Fibroblast of the aortic adventitia (primary cell): ENCODE measurements around the gene USP22. TPM values are rescaled to one million over a fixed set of nuclear protein-coding genes. Genes with fewer than 3 reads are reported as not detected.

Source experiments
- DNase-seq: peaks from one replicate; pipeline ENCODE4 v3.0.0-alpha.2; 2010; ENCODE audit warnings: low read depth
- H3K4me3 ChIP-seq: 2 replicates; pipeline ENCODE4 v1.5.1; 2011; ENCODE audit warnings: low read depth, mild to moderate bottlenecking, control low read depth, low read length, moderate library complexity
- total RNA-seq: library from RNA; depleted of rRNA; stranded (reverse); fragments of >200 nt; gene quantifications from 2 replicates; pipeline ENCODE4 v1.2.3, GENCODE V29; 2012; ENCODE audit warnings: low replicate concordance
- TF ChIP-seq, protein P1 (sequence below): IDR thresholded peaks from 2 replicates; pipeline ENCODE4 v1.5.1; 2011; ENCODE audit warnings: mild to moderate bottlenecking, low read length, control low read depth, inconsistent platforms; ENCODE audit not compliant: insufficient read depth

USP22 gene
- total RNA-seq, 1 donor = 214 TPM

DNA sequence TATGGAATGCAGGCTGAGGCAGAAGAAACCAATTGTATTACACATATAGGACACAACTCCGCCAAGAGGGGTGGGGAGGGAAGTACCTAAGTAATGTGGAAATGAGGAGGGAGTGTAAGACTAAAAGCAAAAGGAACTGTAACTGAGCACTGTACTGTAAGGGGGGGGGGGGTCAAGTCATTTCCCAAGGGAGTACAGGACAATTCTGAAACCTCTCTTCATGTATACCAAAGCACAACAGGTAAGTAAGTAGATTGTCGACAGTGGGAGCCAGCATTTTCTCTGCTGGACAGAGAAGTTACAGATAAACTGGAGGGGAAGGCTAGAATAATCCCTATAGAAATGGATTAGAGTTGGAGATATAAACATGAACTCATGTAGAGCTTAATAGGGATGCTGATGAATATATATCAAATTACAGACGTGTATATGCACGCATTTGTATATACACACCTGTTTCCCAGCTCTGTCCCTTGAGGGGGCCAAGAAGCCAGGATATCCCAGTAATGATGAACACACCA, 6.4 kb downstream of the USP22 start:
- no peak for DNase-seq
- H3K4me3 ChIP-seq = no peak overlapping the region
- TF ChIP-seq, protein P1, sequence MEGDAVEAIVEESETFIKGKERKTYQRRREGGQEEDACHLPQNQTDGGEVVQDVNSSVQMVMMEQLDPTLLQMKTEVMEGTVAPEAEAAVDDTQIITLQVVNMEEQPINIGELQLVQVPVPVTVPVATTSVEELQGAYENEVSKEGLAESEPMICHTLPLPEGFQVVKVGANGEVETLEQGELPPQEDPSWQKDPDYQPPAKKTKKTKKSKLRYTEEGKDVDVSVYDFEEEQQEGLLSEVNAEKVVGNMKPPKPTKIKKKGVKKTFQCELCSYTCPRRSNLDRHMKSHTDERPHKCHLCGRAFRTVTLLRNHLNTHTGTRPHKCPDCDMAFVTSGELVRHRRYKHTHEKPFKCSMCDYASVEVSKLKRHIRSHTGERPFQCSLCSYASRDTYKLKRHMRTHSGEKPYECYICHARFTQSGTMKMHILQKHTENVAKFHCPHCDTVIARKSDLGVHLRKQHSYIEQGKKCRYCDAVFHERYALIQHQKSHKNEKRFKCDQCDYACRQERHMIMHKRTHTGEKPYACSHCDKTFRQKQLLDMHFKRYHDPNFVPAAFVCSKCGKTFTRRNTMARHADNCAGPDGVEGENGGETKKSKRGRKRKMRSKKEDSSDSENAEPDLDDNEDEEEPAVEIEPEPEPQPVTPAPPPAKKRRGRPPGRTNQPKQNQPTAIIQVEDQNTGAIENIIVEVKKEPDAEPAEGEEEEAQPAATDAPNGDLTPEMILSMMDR = no peak

DNA sequence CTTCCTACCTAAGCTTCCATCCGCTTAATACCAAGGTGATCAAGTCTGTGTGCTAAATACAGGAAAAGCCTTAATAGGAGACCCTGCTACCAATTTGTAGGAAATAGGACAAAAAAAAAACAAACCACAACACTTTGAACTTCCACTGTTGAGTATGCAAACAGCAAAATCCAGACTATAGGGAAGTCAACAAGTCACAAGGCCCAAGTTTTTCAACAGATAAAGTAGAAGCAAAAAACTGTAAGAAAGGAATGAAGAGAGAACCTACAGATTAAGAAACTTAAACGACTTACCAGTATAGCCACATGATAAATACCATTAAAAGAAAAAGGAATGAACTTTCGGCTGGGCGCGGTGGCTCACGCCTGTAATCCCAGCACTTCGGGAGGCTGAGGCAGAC, 7.4 kb downstream of the USP22 start:
- H3K4me3 ChIP-seq = no peak overlapping the region
- TF ChIP-seq, protein P1 = no peak
- no peak for DNase-seq

DNA sequence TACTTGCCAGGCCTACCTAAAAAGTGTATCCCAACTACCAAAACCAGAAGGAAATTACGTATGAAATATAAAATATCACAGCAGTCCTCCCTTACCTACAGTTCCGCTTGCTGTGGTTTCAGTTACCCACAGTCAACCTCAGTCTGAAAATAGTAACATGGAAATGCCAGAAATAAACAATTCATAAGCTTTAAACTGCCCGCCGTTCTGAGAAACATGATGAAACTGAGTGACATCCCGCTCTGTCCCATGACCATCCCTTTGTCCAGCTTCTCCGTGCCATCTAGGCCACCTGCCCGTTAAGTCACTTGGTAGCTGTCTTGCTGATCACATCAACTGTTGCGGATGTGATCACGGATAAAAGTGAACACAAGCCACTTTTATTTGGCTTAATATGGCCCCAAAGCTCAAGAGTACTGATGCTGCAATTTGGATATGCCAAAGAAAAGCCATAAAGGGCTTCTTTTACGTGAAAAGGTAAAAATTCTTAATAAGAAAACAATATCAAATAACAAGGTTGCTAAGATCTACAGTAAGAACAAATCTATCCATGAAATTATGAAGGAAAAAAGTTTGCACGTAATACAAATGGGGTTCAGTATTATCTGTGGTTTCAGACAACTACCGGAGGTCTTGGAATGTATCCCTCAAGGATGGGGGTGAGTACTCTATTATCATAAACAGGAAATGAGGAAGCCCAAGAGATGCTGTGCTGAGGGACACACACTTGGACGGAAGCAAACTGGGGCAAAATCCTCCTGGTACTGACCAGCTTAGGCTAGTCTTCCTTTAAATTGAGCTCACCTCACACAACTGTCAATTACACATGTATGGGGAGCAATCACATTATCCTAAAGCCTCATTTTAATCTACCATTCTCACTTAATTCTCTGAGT, 8.2 kb downstream of the USP22 start:
- TF ChIP-seq, protein P1 = no peak
- DNase-seq = peak; percentile 47
- H3K4me3 ChIP-seq = peak overlapping the region; percentile 16

DNA sequence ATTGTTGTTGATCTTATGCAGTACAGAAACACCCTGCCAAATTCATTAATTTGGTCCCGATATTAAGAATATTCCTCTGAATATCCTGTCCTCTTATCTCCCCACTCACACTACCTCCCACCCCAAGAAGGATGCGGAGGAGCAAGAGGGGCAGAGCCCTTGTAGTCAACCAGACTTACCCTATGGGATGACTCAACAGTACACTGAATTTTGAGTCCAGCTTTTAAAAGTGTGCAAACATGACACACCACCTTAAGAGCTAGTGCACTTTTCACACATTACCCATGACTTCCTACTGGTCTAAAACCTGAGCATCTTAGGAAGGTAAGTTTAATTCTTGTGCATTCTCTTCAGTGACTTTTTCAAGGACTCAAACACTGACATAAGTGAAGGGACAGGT, 9.5 kb downstream of the USP22 start:
- no peak for DNase-seq
- no peak overlapping the region for H3K4me3 ChIP-seq
- TF ChIP-seq, protein P1 = no peak

DNA sequence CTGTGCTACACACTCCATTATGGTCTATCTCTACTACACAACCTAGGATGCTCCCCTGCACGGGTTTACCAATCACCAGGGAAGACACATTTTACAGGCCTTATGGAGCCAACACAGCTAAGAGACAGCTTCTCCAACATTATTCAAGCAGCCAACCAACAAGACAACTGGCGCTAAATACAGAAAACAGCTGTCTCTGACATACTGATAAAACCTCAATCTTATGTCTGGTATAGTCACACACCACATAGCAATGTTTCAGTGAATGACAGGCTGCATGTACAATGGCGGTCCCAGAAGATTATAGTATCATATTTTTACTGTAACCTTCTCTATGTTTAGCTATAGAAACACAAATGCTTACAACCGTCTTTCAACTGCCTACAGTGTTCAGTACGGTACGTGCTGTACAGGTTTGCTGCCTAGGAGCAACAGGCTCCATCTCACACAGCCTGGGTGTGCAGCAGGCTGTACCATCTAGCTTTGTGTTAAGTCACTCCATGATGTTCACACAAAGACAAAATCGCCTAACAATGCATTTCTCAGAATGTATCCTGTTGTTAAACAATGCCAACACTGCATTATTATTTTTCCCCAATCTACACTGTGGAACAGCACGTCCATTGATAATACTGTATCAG, 10.9 kb downstream of the USP22 start:
- no peak for DNase-seq
- TF ChIP-seq, protein P1 = no peak

DNA sequence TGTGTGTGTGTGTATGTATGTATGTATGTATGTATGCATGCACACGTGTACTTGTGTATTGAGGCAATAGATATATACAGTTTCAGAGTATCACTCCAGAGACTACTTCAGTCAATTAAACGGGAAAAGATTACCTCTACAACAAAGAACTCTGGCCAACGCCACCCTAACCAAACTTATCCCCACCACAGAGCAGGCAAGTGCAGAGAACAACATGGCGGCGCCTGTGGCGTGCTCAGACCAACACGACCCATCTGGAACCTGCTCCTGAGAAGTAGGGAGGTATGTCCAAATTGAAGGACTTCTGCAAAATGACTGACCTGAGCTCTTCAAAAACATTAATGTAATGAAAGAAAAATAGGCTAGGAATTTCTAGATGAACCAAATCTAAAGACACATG, 12.4 kb downstream of the USP22 start:
- H3K4me3 ChIP-seq = no peak overlapping the region
- no peak for DNase-seq
- TF ChIP-seq, protein P1 = no peak

More for the DNA sequence above, 10.9 kb downstream of the USP22 start:
- H3K4me3 ChIP-seq = no peak overlapping the region
